ENCODE measurements around the gene ZC3H18.
"Not testable (repeated sequence)": the region's sequence is repeated elsewhere in the genome, so short reads cannot be mapped to it uniquely, and the experiment has no call there.

The ZC3H18 gene

GRCh38 chr16:88657371-88657770, 87.2 kb downstream of the ZC3H18 start:
- DNase-seq = no peak

DNA sequence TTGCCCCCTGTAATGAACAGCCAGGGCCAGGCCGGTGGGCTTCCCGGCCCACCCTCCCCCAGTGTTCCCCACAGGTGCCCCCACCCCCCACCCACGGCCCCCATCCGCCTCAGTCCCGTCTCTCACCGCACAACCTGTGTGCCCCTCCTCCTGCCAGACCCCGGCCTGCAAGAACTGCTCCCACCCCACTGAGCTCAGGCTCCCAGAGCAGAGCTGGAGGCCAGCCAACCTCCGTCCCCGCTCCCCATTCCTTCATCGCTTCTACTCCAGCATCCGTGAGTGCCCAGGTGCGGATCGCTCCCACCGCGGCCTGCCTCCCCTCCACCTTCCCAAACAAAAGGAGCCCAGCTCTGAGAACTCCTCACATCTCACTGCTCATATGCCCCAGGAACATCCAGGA, 88.5 kb downstream of the ZC3H18 start:
- no peak for DNase-seq

DNA sequence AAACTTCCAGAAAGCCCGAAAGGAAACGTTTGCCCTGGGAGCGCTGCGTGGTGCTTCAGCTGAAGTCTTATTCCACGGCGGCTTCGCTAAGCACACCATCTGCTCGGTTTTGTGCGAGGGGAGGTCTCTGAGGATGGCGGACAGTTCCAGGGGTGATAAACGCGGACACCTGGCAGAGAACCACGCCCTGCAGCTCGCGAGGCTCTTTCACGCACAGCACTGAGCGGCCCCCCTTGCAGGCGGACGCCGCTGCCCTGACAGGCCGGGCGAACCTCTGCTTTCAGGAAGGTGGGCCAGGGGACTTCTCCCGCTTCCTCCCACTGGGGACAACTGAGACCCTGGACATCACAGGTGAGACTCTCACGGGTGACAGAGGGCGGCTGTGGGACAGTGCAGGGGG, 89.0 kb downstream of the ZC3H18 start:
- DNase-seq = no peak

- no peak for DNase-seq
These were observed 91.3 kb downstream of the ZC3H18 start for GRCh38 chr16:88661468-88661867.

DNA sequence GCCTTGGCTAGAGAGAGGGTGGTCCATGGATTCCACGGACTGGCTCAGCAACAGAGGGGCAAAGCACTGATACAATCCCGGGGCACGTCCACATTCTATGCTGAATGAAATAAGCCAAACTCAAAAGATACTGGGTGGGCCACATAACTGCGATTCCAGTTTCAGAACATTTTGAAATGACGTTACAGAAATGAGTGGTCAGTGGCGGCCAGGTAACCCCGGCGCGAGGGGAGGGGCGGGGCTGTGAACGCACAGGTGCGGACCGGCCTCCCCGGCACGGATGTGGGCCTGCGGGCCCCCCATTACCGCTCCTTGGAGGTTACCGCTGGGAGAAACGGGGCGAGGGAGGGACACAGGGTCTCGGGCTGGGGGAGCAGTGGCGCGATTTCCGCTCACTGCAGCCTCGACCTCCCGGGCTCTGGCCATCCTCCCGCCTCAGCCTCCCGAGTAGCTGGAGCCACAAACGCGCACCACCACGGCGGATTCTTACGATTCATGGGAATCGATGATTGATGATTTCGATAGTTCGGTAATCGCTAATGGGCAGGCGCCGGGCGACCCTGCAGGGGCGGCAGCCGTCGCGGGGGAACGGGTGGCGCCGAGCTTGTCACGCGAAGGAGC, 92.1 kb downstream of the ZC3H18 start:
- peak; percentile 14 for DNase-seq

GRCh38 chr16:88662843-88663606, 92.8 kb downstream of the ZC3H18 start, which contains the start of gene MVD:
MVD (minus strand) TSS chr16:88663091; CDS start chr16:88663080, 11 bp downstream.
- peak; percentile 97 for DNase-seq

- peak; percentile 20 for DNase-seq
These were observed 94.9 kb downstream of the ZC3H18 start for GRCh38 chr16:88665148-88665547.

DNA sequence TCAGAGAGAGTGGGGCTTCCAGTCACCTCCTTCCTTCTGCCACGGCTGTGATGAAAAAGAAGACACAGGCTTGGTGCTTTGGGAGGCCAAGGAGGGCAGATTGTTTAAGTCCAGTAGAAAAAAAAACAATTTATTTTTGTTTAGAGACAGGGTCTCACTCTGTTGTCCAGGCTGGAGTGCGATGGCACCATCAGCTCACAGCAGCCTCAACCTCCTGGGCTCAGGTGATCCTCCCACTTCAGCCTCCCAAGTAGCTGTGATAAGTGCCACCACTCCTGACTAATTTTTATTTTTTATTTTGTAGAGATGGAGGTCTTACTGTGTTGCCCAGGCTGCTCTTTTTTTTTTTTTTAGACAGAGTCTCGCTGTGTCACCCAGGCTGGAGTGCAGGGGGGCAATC, 95.4 kb downstream of the ZC3H18 start:
- no peak for DNase-seq

DNA sequence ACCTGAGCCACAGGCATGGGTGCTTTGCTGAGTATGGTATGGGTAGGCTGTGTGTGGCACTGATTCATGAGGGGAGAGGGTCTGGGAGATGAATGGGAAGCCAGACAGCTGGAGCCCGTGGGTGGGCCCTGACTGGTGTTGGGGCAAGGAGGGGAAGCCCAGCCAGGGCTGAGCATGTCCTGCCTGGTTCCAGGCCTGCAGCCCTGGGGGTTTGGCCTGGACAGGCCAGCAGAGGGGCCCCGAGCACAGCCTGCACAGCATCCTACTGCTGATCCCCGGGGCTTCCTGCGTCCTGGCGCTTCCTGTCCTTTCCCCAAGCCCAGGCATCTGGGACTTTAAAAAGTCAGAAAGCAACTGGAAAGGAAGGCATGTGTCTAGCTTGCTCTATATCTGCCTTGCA, 97.3 kb downstream of the ZC3H18 start:
- DNase-seq = no peak

DNA sequence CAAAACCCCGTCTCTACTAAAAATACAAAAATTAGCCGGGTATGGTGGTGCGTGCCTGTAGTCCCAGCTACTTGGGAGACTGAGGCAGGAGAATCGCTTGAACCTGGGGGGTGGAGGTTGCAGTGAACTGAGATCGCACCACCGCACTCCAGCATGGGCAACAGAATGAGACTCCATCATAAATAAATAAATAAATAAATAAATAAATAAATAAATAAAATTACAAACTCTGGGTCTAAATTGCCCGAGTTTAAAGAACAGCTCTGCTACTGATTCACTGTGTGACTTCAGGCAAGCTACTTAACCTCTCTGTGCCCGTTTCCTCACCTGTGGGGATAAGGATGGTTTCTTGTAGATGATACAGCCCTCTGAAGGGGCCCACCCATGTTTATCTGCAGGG, 99.3 kb downstream of the ZC3H18 start:
- not testable (repeated sequence) for DNase-seq

- DNase-seq = no peak
These were observed 99.8 kb downstream of the ZC3H18 start for GRCh38 chr16:88669980-88670379.

DNA sequence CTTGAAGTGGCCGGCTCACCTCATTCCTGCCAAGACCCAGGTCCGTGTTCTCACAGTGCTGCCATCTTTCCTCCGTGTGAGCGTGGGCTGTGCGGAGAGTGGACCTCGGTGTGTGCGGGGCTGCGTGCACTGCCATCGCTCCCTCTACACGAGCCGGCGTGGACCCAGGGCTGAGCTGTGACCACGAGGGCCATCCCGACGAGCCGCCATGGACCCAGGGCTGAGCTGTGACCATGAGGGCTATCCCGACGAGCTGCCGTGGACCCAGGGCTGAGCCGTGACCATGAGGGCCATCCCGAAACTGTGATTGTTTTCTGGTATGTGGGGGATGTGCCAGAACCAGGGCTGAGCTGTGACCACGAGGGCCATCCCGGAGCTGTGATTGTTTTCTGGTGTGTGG, 101.6 kb downstream of the ZC3H18 start:
- DNase-seq = no peak

DNA sequence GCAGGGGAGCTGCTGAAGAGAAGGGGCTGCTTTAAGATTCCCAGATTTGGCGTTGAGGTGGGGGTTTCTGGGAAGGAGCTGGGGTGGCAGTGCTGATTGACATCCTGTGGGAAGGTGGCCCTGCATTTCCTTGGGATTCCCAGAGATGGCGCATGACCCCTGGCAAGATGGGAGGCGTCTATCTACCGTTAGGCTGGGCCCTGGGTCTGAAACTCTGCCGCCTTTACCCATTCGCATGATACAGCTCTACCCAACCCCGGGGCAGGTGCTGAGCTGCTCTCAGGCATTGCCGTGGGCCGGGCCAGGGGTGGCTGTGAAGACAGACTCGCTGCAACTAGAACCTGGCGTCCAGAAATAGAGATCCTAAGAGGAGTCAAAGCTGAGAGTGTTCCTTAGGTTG, 102.6 kb downstream of the ZC3H18 start:
- DNase-seq = no peak

GRCh38 chr16:88673716-88674379, 103.6 kb downstream of the ZC3H18 start:
- no peak for DNase-seq

DNA sequence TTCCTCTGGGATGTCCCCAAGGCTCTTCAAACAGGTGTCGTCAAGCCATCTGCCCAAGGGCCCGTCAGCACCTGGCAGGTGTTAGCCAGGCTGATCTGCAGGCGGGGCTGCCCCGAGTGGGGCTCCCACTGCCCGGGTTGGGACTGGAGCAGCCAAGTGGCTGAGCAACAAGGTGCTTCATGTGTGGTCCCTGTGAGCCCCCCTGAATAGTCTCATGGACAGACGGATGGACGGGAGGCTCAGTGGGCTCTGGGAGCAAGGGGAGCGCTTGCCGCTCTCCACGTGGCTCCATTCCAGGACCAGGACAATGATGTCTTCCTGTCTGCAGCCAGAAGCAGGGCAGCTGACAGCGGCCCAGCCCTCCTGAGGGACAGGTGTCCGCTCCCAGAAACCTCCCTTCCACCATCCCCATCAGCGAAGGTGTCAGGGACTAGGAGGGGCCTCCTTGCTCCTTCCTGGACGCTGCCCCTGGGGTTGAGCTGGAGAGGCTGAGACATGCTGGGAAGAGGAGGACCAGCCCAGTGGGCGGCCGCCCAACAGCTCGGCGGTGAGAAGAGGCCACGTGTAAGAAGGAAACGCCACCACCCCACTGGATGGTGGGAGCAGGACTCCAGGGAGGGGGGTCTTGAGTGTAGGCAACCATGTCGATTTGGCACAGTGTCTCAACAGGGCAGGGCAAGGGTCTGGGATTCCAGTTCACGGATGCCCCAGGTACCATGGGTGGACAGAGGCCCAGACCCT, 106.5 kb downstream of the ZC3H18 start:
- no peak for DNase-seq

DNA sequence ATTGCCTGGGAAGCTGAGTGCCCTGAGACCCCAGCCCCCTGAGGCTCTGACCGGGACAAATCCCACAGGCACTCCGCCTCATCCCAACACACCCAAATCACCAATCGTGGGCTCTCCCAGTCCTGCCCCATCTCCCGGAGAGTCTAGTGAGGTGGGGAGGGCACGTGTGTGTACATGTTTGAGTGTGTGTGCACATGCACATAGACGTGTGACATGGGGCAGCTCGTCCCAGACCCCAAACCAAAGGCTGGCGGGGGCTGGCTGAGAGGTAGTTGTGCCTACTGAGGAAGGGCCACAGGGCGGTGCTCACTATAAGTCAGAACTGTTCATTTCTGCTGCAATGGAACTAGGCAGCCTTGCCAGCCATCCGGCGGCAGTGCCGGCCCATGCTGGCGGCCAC, 107.5 kb downstream of the ZC3H18 start:
- no peak for DNase-seq

DNA sequence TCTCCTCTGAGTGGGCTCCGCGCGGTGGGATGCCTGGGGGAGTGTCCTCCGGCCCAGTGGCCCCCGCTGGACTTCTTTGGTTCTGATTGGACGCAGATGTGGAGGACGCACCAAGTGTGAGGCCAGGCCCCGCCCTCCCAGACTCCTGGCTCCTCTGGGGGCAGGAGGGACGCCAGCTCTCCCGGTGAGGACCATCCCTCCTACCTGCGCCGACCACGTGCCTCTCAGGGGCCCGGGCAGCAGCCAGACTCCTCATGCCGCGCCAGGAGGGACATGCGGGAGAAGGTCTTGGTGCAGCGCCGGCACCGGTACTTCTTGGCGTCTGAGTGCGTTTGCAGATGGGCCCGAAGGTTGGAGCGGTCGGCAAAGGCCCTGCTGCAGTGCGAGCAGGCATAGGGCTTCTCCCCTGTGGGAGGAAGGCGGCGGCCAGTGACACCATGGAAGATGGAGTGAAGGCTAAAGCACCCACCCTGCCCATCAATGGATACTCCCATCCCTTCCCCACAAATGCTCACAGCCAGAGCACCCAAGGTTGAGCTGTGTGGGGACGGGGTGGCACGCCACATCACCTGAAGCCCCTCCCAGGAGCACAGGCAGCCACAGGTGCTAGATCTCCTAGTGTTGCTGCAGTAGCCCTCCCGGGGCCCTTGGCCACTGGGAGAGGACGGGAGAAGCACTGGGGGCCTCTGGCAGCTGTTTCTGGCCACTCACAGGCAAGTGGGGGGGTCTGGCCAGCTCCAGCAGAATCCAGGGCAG, 108.2 kb downstream of the ZC3H18 start:
- no peak for DNase-seq

DNA sequence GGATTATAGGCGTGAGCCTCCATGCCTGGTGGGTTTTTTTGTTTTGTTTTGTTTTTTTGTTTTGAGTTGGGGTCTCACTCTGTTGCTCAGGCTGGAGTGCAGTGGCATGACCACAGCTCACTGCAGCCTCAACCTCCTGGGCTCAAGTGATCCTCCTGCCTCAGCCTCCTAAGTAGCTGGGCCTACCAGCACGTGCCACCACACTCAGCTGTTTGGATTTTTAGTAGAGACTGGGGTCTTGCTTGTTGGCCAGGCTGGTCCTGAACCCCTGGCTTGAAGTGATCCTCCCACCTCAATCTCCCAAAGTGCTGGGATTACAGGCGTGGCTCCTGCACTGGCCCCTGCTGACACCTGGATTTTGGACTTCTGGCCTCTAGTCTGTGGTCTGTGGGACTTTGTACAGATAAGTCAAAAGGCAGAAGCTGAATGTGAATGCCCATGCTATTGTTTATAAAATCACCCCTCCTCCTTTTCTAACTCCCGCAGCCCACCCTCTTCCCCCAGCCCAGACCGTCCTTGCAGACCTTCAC, 110.4 kb downstream of the ZC3H18 start:
- no peak for DNase-seq

GRCh38 chr16:88681084-88681680, 111.0 kb downstream of the ZC3H18 start:
- peak; percentile 18 for DNase-seq

All from hematopoietic multipotent progenitor cell treated with erythropoietin and hydrocortisone succinate and interleukin-3 and kit ligand, for 8 days (in vitro differentiated cells).